Measurements from ENCODE around the gene PI4KA.
"Not testable (repeated sequence)": the region's sequence is repeated elsewhere in the genome, so short reads cannot be mapped to it uniquely, and the experiment has no call there.

The PI4KA gene

GRCh38 chr22:20728523-20729190 is 130.0 kb downstream of the PI4KA start:
- no peak for TF ChIP-seq ZNF274 (IDR thresholded peaks at IDR 0.05; ENCODE audit: low read depth, low read length)
- no peak overlapping the region for H3K4me3 ChIP-seq (ENCODE audit: low read length)

GRCh38 chr22:20727118-20728015 is 131.2 kb downstream of the PI4KA start:
- no peak for TF ChIP-seq ZNF274 (IDR thresholded peaks at IDR 0.05; ENCODE audit: low read depth, low read length)
- H3K4me3 ChIP-seq (ENCODE audit: low read length): no peak overlapping the region

- TF ChIP-seq ZNF274 (IDR thresholded peaks at IDR 0.05; ENCODE audit: low read depth, low read length): no peak
- no peak overlapping the region for H3K4me3 ChIP-seq (ENCODE audit: low read length)
These were observed 132.5 kb downstream of the PI4KA start for GRCh38 chr22:20725987-20726558.

- TF ChIP-seq ZNF274 (IDR thresholded peaks at IDR 0.05; ENCODE audit: low read depth, low read length): no peak
- H3K4me3 ChIP-seq (ENCODE audit: low read length): no peak overlapping the region
These were observed 133.7 kb downstream of the PI4KA start for GRCh38 chr22:20724676-20725454.

- no peak for TF ChIP-seq ZNF274 (IDR thresholded peaks at IDR 0.05; ENCODE audit: low read depth, low read length)
- H3K4me3 ChIP-seq (ENCODE audit: low read length): no peak overlapping the region
These were observed 137.0 kb downstream of the PI4KA start for GRCh38 chr22:20721409-20722218.

- no peak for TF ChIP-seq ZNF274 (IDR thresholded peaks at IDR 0.05; ENCODE audit: low read depth, low read length)
- no peak overlapping the region for H3K4me3 ChIP-seq (ENCODE audit: low read length)
These were observed 137.8 kb downstream of the PI4KA start for GRCh38 chr22:20720692-20721408.

- not testable (repeated sequence) for H3K4me3 ChIP-seq (ENCODE audit: low read length)
These were observed 139.9 kb downstream of the PI4KA start for GRCh38 chr22:20718727-20719126.

- H3K4me3 ChIP-seq (ENCODE audit: low read length): not testable (repeated sequence)
These were observed 140.6 kb downstream of the PI4KA start for GRCh38 chr22:20717981-20718380.

- H3K4me3 ChIP-seq (ENCODE audit: low read length): not testable (repeated sequence)
These were observed 141.3 kb downstream of the PI4KA start for GRCh38 chr22:20717213-20717866.

- not testable (repeated sequence) for H3K4me3 ChIP-seq (ENCODE audit: low read length)
These were observed 145.5 kb downstream of the PI4KA start for GRCh38 chr22:20713116-20713515.

- not testable (repeated sequence) for H3K4me3 ChIP-seq (ENCODE audit: low read length)
These were observed 148.6 kb downstream of the PI4KA start for GRCh38 chr22:20709966-20710365.

GRCh38 chr22:20707549-20708118 is 151.0 kb downstream of the PI4KA start:
- not testable (repeated sequence) for H3K4me3 ChIP-seq (ENCODE audit: low read length)

- H3K4me3 ChIP-seq (ENCODE audit: low read length): not testable (repeated sequence)
These were observed 154.6 kb downstream of the PI4KA start for GRCh38 chr22:20703816-20704609.

GRCh38 chr22:20703414-20703806 is 155.2 kb downstream of the PI4KA start:
- H3K4me3 ChIP-seq (ENCODE audit: low read length): not testable (repeated sequence)

GRCh38 chr22:20702546-20703413 is 155.8 kb downstream of the PI4KA start:
- peak overlapping the region; percentile 52; the same call in 1 of the 2 replicates for H3K4me3 ChIP-seq (ENCODE audit: low read length)

- peak overlapping the region; percentile 52; the same call in 1 of the 2 replicates for H3K4me3 ChIP-seq (ENCODE audit: low read length)
These were observed 156.5 kb downstream of the PI4KA start for GRCh38 chr22:20702175-20702545.

Measured in GM08714 (cell line).